ENCODE results near the gene PLA2G4F.

DNA sequence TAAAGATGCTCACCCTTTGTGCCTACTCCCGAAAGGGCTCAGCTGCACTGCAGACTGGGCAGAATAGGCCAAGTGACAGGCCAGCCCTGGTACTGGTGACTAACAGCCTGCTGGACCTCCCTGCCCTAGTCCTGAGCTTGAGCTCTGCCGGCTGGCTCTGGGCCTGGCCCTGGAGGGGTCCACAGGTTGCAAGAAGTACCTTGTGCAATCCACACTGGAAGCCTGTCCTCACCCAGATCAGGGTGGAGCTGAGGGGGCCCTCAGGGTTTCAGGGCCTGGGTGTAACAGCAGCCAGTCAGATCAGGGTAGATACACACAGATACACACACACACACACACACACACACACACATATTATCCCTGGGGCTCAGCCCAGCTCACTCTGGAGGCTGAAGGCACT is 34.8 kb downstream of the PLA2G4F start:
- TF ChIP-seq CTCF (IDR thresholded peaks at IDR 0.05) (no peak), POLR2AphosphoS5 (IDR thresholded peaks at IDR 0.05) (no peak), POLR2A (IDR thresholded peaks at IDR 0.05) (no peak)
